Measurements from ENCODE around the gene ZDHHC19.
"Not testable (repeated sequence)": the region's sequence is repeated elsewhere in the genome, so short reads cannot be mapped to it uniquely, and the experiment has no call there.

Gene ZDHHC19

DNA sequence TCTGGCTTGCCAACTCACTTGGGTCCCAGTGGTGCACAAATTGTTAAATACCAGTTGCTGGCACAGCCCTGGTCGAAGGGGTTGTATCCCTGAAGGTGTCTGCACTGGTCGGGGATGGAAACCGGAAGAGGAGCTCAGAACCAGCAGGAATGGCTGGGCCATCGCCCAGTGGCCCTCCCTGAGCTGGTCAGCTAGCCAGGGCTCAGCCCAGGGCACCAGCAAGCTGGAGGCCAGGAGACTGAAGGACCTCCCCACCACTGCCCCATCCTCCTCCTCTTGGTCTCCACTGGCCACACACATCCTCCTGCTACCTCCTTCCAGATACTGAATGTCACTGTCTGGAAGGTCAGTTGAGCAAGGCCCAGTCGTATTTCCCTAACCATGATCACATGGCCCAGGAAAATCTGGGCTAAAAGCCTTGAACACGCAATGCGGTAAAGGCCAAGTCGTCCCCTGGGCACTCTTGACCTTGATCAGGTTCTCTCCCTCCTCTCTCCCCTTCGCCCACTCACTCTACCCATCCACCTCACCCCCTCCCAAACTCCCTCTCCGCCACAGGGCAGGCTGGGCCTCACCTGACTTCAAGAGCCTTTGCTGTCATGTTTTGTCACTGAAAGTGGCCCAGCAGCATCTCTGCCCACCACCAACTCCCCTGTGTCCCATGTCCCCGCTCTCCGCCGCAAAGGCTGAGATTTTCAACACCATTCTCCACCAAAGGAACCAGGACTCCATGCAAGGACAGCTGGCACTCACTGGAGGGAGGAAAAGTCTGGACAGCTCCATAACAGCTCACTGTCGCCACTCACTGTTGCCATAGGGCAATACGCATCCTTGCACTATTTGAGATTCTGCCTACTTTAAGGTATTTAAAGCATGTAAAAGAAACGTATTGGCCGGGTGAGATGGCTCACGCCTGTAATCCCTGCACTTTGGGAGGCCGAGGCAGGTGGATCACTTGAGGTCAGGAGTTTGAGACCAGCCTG is 12.1 kb downstream of the ZDHHC19 start:
- no peak for DNase-seq

- no peak for DNase-seq
Measured at GRCh38 chr3:196198081-196198675, 13.0 kb downstream of the ZDHHC19 start.

GRCh38 chr3:196197524-196197923 is 13.7 kb downstream of the ZDHHC19 start:
- no peak for DNase-seq

GRCh38 chr3:196195664-196196265 is 15.4 kb downstream of the ZDHHC19 start:
- DNase-seq, result peak; percentile 41

- no peak for DNase-seq
Measured at GRCh38 chr3:196194542-196194915, 16.7 kb downstream of the ZDHHC19 start.

DNA sequence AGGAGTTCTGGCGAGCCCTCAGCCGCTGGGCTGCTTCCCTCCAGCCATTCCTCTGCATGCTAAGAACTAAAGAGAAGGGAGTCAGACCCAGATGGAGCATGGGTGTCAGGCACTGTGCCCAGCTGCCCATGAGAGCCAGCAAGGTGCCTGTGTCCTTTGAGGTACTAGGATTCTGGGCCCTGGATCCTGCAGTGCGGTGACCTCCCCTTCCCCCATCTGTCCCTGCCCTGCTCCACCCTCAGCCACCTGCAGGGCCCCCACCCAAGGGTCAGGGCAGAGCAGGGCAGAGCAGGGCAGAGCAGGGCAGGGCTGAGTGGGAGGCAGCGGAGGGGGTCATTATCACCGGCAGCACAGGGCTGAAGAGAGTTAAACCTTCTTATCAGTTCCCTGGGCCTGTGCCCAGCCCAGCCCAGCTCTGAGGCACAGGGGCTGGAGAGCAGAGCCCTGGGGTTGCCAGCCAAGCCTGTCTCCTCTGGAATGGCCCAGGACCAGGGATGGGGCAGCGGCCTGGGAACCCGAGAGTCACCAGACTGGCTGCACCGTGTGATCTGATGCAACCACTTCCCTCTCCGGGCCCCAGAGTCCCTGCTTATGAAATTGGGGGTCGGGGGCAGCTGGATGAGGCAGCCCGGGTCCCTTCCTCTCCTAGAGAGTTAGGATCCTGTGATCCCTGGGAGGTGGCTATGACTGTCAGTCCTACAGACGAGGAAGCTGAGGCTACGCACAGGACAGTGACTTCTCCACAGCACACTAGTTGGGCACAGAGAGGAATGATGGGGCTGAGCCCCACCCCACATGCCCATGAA is 17.3 kb downstream of the ZDHHC19 start:
- DNase-seq, result no peak

DNA sequence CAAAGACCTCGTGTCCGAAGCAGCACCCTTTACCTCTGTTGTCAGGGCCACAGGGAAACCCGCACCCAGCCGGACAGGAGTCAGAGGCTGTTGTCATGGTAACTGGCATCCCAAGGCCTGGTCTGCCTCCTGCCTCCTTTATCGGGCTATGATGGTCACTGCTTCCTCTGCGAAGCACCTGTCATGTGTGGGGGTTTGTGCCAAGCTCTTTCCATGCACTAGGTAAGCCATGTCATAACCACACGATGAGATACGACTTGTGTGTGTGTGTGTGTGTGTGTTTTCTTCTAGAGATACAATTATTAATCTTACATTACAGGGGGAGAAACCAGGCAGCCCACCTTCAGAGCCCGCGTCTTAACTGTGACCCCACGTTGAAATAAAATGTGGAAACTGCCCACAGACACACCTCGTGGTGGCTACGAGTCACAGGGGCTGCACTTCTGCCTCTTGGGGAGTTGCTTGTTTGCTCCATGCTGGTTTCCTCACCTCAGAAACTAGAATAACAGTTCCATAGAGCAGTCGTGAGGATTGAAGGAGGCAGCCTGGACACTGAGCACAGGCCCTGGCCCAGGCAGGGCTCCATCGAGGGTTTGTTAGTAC is 18.0 kb downstream of the ZDHHC19 start:
- no peak for DNase-seq

DNA sequence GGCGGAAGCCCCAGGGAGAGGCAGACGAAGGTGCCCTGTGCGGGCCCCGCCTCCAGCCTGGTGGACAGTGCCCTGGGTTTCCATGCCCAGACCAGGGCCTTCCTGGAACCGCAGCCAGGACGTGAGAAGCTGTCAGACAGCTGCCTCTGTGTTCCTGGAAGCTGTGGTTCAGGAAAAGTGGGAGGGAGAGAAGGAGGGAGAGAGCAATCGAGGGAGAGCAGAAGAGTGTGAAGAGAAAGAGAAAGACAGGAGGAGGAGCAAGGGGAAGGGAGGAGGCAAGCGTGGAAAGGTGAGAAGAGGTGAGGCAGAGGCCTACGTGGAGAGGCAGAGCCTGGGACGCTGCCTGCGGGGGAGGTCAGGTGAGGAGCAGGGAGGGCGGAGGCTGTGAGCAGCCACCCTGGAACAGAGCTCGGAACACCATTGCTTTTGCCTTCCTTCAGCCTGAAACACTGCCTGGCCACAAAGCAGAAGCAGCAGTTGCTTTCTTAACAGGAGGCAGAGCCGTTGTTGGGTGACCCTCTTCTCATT is 18.6 kb downstream of the ZDHHC19 start:
- no peak for DNase-seq

DNA sequence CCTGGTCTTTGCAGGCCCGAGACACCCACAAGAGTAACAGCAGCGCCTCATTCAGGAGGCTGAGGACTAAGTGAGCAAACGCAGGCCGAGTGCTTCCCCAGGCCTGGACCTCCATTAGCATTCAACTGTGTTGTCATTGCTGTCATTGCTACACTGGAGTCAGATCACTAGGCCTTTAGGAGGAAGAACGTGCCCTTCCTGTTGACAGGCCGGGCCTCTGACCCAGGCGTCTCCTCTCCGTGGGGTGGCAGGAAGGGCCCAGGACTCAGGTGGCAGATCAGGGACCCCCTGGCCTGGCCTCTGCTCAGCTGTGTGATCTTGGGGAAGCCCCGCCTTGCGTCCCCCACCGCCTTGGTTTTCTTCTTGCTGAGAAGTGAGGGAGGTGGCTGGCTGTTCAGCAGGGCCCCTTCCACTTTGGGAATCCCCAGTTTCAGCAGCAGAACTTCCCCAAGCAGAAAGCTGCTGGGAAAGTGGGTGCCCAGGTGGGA is 19.1 kb downstream of the ZDHHC19 start:
- peak; percentile 83 for DNase-seq

GRCh38 chr3:196189566-196190347 is 21.4 kb downstream of the ZDHHC19 start:
- no peak for DNase-seq

DNA sequence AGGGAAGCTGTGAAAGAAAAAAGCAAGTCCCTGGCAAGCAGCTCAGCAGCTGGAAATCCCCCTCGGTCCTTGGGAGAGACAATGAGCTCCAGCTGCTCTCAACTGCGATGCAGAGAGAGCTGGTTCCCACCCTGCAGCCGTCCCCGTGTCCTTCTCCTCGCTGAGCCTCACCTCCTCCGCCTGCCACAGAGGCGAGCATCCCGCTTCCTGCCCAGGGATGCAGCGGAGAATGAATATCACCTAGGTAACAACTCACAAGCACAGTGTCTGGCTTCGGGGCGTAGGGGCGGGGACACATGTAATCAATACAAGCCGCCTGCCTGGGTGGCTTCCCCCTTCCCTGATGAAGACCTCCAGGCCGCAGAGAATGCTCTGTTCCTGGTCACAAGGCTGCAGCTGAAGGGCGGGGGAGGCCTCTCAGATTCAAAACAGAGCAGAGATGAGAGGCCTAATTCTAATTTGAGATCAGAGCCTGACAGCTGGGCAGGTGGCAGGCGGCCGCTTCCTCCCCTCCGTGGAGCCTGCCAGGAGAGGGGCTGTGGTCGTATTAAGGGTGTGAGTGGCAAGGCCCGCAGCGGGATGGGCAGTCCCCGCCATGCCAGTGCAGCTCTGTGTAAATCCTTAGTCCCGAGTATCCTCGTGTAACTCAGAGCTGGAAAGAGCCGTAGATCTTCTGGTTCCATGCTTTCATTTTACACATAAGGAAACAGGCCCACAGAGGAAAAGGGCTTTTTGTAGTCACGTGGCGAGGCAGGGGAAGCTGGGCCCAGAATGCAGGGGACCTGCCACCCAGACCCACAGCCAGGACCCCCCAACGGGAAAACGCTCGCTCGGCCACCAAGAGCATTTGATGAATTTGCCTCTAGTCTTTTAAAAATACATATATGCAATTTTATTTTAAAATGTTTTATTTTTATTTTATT is 24.3 kb downstream of the ZDHHC19 start:
- DNase-seq, result peak; percentile 44

- no peak for DNase-seq
Measured at GRCh38 chr3:196184881-196185280, 26.3 kb downstream of the ZDHHC19 start.

DNA sequence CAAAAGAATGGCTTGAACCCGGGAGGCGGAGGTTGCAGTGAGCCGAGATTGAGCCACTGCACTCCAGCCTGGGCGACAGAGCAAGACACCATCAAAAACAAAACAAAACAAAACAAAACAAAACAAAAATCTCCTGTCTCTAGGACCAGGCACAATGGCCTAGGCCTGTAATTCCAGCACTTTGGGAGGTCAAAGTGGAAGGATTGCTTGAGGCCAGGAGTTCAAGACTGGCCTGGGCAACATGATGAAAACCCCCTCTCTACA is 27.1 kb downstream of the ZDHHC19 start:
- not testable (repeated sequence) for DNase-seq

- no peak for DNase-seq
Measured at GRCh38 chr3:196181127-196181546, 30.1 kb downstream of the ZDHHC19 start.

DNA sequence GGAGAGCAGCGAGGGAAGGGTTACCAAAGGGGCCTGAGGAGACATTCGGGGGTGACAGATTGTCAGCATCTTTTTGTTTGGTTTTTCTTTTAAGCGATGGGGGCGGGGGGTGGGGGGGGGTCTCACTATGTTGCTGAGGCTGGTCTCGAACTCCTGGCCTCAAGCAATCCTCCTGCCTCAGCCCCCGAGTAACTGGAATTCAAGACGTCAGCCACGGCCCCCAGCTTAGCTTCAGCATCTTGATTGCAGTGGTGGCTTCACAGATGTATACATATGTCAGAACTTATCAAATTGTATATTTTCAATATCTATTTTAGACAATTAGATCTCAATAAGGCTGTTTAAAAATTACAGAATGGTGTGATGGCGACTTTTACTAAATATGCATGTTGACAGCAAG is 30.9 kb downstream of the ZDHHC19 start:
- no peak for DNase-seq

- DNase-seq, result peak; percentile 89
Measured at GRCh38 chr3:196179380-196180308, 31.6 kb downstream of the ZDHHC19 start.

- DNase-seq, result no peak
Measured at GRCh38 chr3:196178993-196179379, 32.2 kb downstream of the ZDHHC19 start.

DNA sequence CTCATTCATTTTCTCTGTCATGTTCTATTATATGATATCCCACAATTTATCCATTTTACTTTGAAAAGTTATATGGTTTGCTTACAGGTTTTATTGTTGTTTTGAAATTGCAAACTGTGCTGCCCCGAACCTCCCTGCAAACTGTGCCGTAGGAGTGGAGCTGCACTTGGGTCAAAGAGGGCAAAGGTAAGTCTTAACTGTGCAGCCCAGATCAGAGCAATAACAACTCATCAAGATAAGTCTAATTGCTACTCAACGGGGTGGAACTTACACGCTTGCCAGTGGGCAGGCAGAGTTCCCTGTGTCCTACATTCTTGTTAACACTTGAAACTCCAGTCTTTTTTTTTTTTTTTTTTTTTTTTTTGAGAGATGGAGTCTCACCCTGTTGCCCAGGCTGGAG is 33.2 kb downstream of the ZDHHC19 start:
- DNase-seq, result no peak

GRCh38 chr3:196177567-196177966 is 33.6 kb downstream of the ZDHHC19 start:
- no peak for DNase-seq
